Measurements from ENCODE around the gene TMEM171. TPM values are rescaled to one million over a fixed set of nuclear protein-coding genes. Genes with fewer than 3 reads are reported as not detected.
A peak's percentile ranks its signal among the peaks of the same experiment; 100 is the strongest.

The TMEM171 gene
- total RNA-seq (2022) (18.4 and 20.8 TPM in 2 replicates), Bru-seq, nascent RNA (percentile 75 among the genes with signal in this experiment), BruChase-seq, experiment 1, labeled RNA remaining after a 6-hour chase (percentile 63 among the genes with signal in this experiment), BruChase-seq, experiment 2, labeled RNA remaining after a 2-hour chase (percentile 68 among the genes with signal in this experiment)
- long read RNA-seq, transcript TMEM171-202 (4 exons, 1,535 nt) = major isoform, 22 of 48 reads
- long read RNA-seq, transcript TMEM171-201 (4 exons, 1,247 nt) = minor isoform, 12 of 48 reads
- long read RNA-seq, partial matches to known transcripts = 13 of 48 reads
- long read RNA-seq, other reads (novel, unspliced or antisense) = 1 of 48 reads

- Mint-ChIP-seq H3K4me3 (ENCODE audit: low read depth, unreplicated experiment) (peak within 1 kb of the TSS; percentile 81), H3K9me3 (ENCODE audit: low read depth, unreplicated experiment) (peaks cover 5% of the 10 kb centered on the region), H3K36me3 (ENCODE audit: insufficient read depth, unreplicated experiment) (peaks cover 48% of the 10 kb centered on the region), H3K27ac (ENCODE audit: unreplicated experiment) (peak within 1 kb of the TSS; percentile 92), H3K4me1 (ENCODE audit: low read depth, unreplicated experiment) (peaks cover 68% of the 10 kb centered on the region), H3K27me3 (ENCODE audit: unreplicated experiment) (no peaks in the 10 kb centered on the region)
- no TSS peak for BruUV-seq (replicated peaks)
- intact Hi-C loops (cut with micrococcal nuclease; ENCODE audit: unreplicated experiment) = no loop called here
- CTCF ChIA-PET = interaction anchor here (1.2 to 2.0 kb wide), 4 partner anchors 24 to 96 kb away, joined by 3 to 9 read pairs (median 4); no protein-coding TSS in a partner anchor
- DNase-seq = peak; percentile 81
- no peak for TF ChIP-seq CTCF (IDR thresholded peaks at IDR 0.05; ENCODE audit: unreplicated experiment)
Measured at GRCh38 chr5:73120222-73121118, at the start of gene TMEM171. TSS of gene TMEM171 (plus strand) at chr5:73120575. CDS start at chr5:73123374, 2,799 bp downstream.

- H3K9me3 Mint-ChIP-seq (ENCODE audit: low read depth, unreplicated experiment) = no peaks in the 10 kb centered on the region
- no peaks in the 10 kb centered on the region for H3K27me3 Mint-ChIP-seq (ENCODE audit: unreplicated experiment)
- DNase-seq = no peak
- no peak overlapping the region for H3K4me3 Mint-ChIP-seq (ENCODE audit: low read depth, unreplicated experiment)
- TF ChIP-seq CTCF (IDR thresholded peaks at IDR 0.05; ENCODE audit: unreplicated experiment) = no peak
- no peaks in the 10 kb centered on the region for H3K4me1 Mint-ChIP-seq (ENCODE audit: low read depth, unreplicated experiment)
- intact Hi-C loops (cut with micrococcal nuclease; ENCODE audit: unreplicated experiment) = loop anchor here (5.0 to 10.0 kb wide), 4 partner anchors 36 to 371 kb away; no protein-coding TSS in a partner anchor
- CTCF ChIA-PET = interaction anchor here (1.3 kb wide), 1 partner anchor 121 kb away, joined by 4 read pairs; no protein-coding TSS in a partner anchor
- no peak overlapping the region for H3K27ac Mint-ChIP-seq (ENCODE audit: unreplicated experiment)
- BruUV-seq (replicated peaks) = no TSS peak
- peaks cover 21% of the 10 kb centered on the region for H3K36me3 Mint-ChIP-seq (ENCODE audit: insufficient read depth, unreplicated experiment)
Measured at GRCh38 chr5:73081093-73081492, 39.3 kb upstream of the TMEM171 start.

GRCh38 chr5:73088026-73088425 lies 32.3 kb upstream of the TMEM171 start:
- BruUV-seq (replicated peaks) = no TSS peak
- Mint-ChIP-seq H3K27ac (ENCODE audit: unreplicated experiment) (peak overlapping the region; percentile 60), H3K36me3 (ENCODE audit: insufficient read depth, unreplicated experiment) (peaks cover 13% of the 10 kb centered on the region), H3K4me1 (ENCODE audit: low read depth, unreplicated experiment) (peaks cover 25% of the 10 kb centered on the region), H3K4me3 (ENCODE audit: low read depth, unreplicated experiment) (no peak overlapping the region), H3K27me3 (ENCODE audit: unreplicated experiment) (no peaks in the 10 kb centered on the region), H3K9me3 (ENCODE audit: low read depth, unreplicated experiment) (no peaks in the 10 kb centered on the region)
- no peak for DNase-seq
- intact Hi-C loops (cut with micrococcal nuclease; ENCODE audit: unreplicated experiment) = loop anchor here (10.0 kb wide), 1 partner anchor 207 kb away; no protein-coding TSS in a partner anchor
- no peak for TF ChIP-seq CTCF (IDR thresholded peaks at IDR 0.05; ENCODE audit: unreplicated experiment)
- CTCF ChIA-PET = interaction anchor here (0.9 to 1.9 kb wide), 7 partner anchors 10 to 363 kb away, joined by 3 to 13 read pairs (median 4); no protein-coding TSS in a partner anchor

- Mint-ChIP-seq H3K27ac (ENCODE audit: unreplicated experiment) (peak overlapping the region; percentile 65), H3K36me3 (ENCODE audit: insufficient read depth, unreplicated experiment) (no peaks in the 10 kb centered on the region), H3K4me3 (ENCODE audit: low read depth, unreplicated experiment) (no peak overlapping the region), H3K4me1 (ENCODE audit: low read depth, unreplicated experiment) (peaks cover 35% of the 10 kb centered on the region), H3K9me3 (ENCODE audit: low read depth, unreplicated experiment) (no peaks in the 10 kb centered on the region), H3K27me3 (ENCODE audit: unreplicated experiment) (no peaks in the 10 kb centered on the region)
- intact Hi-C loops (cut with micrococcal nuclease; ENCODE audit: unreplicated experiment) = no loop called here
- CTCF ChIA-PET = interaction anchor here (0.6 to 1.3 kb wide), 6 partner anchors 22 to 357 kb away, joined by 3 to 6 read pairs (median 4); partner anchors contain the start of gene TMEM171
- TF ChIP-seq CTCF (IDR thresholded peaks at IDR 0.05; ENCODE audit: unreplicated experiment) = no peak
- no TSS peak for BruUV-seq (replicated peaks)
- peak; percentile 63 for DNase-seq
Measured at GRCh38 chr5:73093943-73094342, 26.4 kb upstream of the TMEM171 start.
